Measurements from ENCODE around the gene WDR49.

DNA sequence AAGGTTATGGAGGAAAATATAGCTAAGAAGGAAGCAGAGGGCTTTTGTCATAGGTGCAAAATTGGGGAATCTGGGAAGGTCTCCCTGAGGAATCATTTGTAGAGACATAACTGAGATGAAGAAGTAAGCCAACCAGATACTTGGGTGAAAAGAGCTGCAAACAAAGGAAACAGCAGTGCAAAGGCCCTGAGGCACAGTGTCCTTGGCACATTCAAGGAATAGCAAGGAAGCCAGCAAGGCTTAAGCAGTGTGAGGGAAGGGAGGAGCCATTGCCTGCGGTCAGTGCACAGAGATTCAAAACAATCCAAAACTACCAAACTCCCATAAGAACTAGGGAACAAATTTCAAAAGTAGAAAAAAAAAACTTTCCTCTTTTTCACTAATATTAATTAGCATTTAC, 88.3 kb downstream of the WDR49 start:
- TF ChIP-seq, protein P1, sequence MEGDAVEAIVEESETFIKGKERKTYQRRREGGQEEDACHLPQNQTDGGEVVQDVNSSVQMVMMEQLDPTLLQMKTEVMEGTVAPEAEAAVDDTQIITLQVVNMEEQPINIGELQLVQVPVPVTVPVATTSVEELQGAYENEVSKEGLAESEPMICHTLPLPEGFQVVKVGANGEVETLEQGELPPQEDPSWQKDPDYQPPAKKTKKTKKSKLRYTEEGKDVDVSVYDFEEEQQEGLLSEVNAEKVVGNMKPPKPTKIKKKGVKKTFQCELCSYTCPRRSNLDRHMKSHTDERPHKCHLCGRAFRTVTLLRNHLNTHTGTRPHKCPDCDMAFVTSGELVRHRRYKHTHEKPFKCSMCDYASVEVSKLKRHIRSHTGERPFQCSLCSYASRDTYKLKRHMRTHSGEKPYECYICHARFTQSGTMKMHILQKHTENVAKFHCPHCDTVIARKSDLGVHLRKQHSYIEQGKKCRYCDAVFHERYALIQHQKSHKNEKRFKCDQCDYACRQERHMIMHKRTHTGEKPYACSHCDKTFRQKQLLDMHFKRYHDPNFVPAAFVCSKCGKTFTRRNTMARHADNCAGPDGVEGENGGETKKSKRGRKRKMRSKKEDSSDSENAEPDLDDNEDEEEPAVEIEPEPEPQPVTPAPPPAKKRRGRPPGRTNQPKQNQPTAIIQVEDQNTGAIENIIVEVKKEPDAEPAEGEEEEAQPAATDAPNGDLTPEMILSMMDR (IDR thresholded peaks at IDR 0.05; ENCODE audit: low read depth, low read length) = no peak
- TF ChIP-seq EZH2phosphoT487 (IDR thresholded peaks at IDR 0.05; ENCODE audit: low read depth) = no peak
